HuH-7 (cell line): ENCODE measurements around the gene FAT1.

ENCODE experiments used
- DNase-seq: peaks from one replicate; pipeline ENCODE4 v3.0.0; 2011; ENCODE audit warnings: low spot score

Gene FAT1

GRCh38 chr4:186725469-186726425, 2.1 kb upstream of the FAT1 start:
- peak; percentile 33 for DNase-seq

GRCh38 chr4:186724864-186725468, 1.3 kb upstream of the FAT1 start:
- no peak for DNase-seq

GRCh38 chr4:186724058-186724863, 605 bp upstream of the FAT1 start:
- no peak for DNase-seq

- DNase-seq = no peak
These were observed 812 bp downstream of the FAT1 start for GRCh38 chr4:186722796-186723291.

- DNase-seq = no peak
These were observed 3.5 kb downstream of the FAT1 start for GRCh38 chr4:186719925-186720694.

GRCh38 chr4:186717556-186717955, 6.1 kb downstream of the FAT1 start:
- DNase-seq = no peak

- DNase-seq = no peak
These were observed 8.6 kb downstream of the FAT1 start for GRCh38 chr4:186715077-186715476.

- no peak for DNase-seq
These were observed 9.5 kb downstream of the FAT1 start for GRCh38 chr4:186714006-186714675.

GRCh38 chr4:186712690-186713089, 11.0 kb downstream of the FAT1 start:
- no peak for DNase-seq

GRCh38 chr4:186710521-186711119, 13.0 kb downstream of the FAT1 start:
- no peak for DNase-seq

GRCh38 chr4:186709517-186709916, 14.1 kb downstream of the FAT1 start:
- no peak for DNase-seq

GRCh38 chr4:186708554-186708953, 15.1 kb downstream of the FAT1 start:
- no peak for DNase-seq

GRCh38 chr4:186707996-186708395, 15.7 kb downstream of the FAT1 start:
- DNase-seq = no peak

- no peak for DNase-seq
These were observed 16.1 kb downstream of the FAT1 start for GRCh38 chr4:186707574-186707973.

GRCh38 chr4:186704057-186704456, 19.6 kb downstream of the FAT1 start:
- no peak for DNase-seq

GRCh38 chr4:186703510-186703909, 20.1 kb downstream of the FAT1 start:
- no peak for DNase-seq

- DNase-seq = no peak
These were observed 20.7 kb downstream of the FAT1 start for GRCh38 chr4:186702940-186703339.

- no peak for DNase-seq
These were observed 21.4 kb downstream of the FAT1 start for GRCh38 chr4:186702297-186702696.

GRCh38 chr4:186701788-186702187, 21.9 kb downstream of the FAT1 start:
- DNase-seq = no peak

- no peak for DNase-seq
These were observed 22.4 kb downstream of the FAT1 start for GRCh38 chr4:186701273-186701672.

GRCh38 chr4:186700746-186701145, 22.9 kb downstream of the FAT1 start:
- DNase-seq = no peak
